Heart left ventricle (tissue), 16 donors: ENCODE results near the gene CCDC152. TPM values are rescaled to one million over a fixed set of nuclear protein-coding genes. Genes with fewer than 3 reads are reported as not detected.

Experiments
- ATAC-seq, 4 donors: fragments of 200-7000 bp; cut with Tn5 transposase; one replicate each; pipeline ENCODE4 v1.9.1; 2020 to 2022; ENCODE audit warnings: moderate library complexity in 4 of 4, mild to moderate bottlenecking in 3 of 4, moderate number of reproducible peaks in 1 of 4
- DNase-seq, 5 donors: peaks; one replicate each; pipeline ENCODE4 v3.0.0-alpha.2; 2020
- H3K27ac ChIP-seq, 12 donors: fragments of 200-600 bp; sonication (generic) in 4 of 12; one replicate each; pipeline versions ENCODE4 v1.5.0 to v1.8.0; 2016 to 2022; ENCODE audit warnings: mild to moderate bottlenecking in 2 of 12
- H3K27me3 ChIP-seq, 9 donors: fragments of 200-600 bp; sonication (generic) in 2 of 9; one replicate each; pipeline versions ENCODE4 v1.5.1 to v1.8.0; 2016 to 2022; ENCODE audit warnings: mild to moderate bottlenecking in 3 of 9
- H3K36me3 ChIP-seq, 9 donors: fragments of 200-600 bp; sonication (generic) in 2 of 9; one replicate each; pipeline versions ENCODE4 v1.5.0 to v1.8.0; 2018 to 2022; ENCODE audit warnings: mild to moderate bottlenecking in 2 of 9
- H3K4me1 ChIP-seq, 12 donors: fragments of 200-600 bp; sonication (generic) in 4 of 12; one replicate each; pipeline versions ENCODE4 v1.5.0 to v1.8.0; 2016 to 2022; ENCODE audit warnings: mild to moderate bottlenecking in 3 of 12
- H3K4me3 ChIP-seq, 12 donors: fragments of 200-600 bp; sonication (generic) in 4 of 12; one replicate each; pipeline versions ENCODE4 v1.5.0 to v1.8.0; 2017 to 2022; ENCODE audit warnings: mild to moderate bottlenecking in 9 of 12, moderate library complexity in 4 of 12
- H3K9me3 ChIP-seq, 12 donors: fragments of 200-600 bp; sonication (generic) in 4 of 12; one replicate each; pipeline versions ENCODE4 v1.5.0 to v1.8.0; 2016 to 2022; ENCODE audit warnings: mild to moderate bottlenecking in 1 of 12
- POLR2A ChIP-seq, 2 donors: fragments of 450-650 bp; IDR thresholded peaks; one replicate each; pipeline ENCODE4 v1.6.1; 2017; ENCODE audit warnings: antibody characterized with exemption in 2 of 2, mild to moderate bottlenecking in 2 of 2, moderate library complexity in 2 of 2
- WGBS, 4 donors: extraction: QIAGEN DNeasy Blood & Tissue Kit in 2 of 4; methylation state at CpG; one replicate each; pipeline versions ENCODE4 v1.1.5 to v1.1.7; 2013 to 2018; 5-methylcytosine and 5-hydroxymethylcytosine counted together
- intact Hi-C, 10 donors: fragments of 100-400 bp; cut with DNase I; formaldehyde crosslinking; loops; one replicate each; pipeline versions ENCODE4 v1.11.1 to v1.14.2; 2022
- polyA plus RNA-seq, 2 donors: library from polyadenylated mRNA; stranded (reverse); fragments of 200-250 nt; gene quantifications; one replicate each; pipeline ENCODE4 v1.2.3, GENCODE V29; 2013
- total RNA-seq, 9 donors: library from RNA; depleted of rRNA in 2 of 9; stranded (reverse); fragments of >200 nt in 2 of 9; fragmentation: NEBNext Ultra II Directional in 3 of 9; extraction: Animal tissue kit (Norgen Biotek cat#: 25700) in 3 of 9; gene quantifications; one replicate each; pipeline versions ENCODE4 v1.1.0 to v1.2.4, GENCODE V29; 2016 to 2023
- TF ChIP-seq, protein P1 (sequence below), 12 donors: fragments of 200-600 bp; sonication (generic) in 4 of 12; IDR thresholded peaks; one replicate each; pipeline versions ENCODE4 v1.5.0 to v1.8.0; 2018 to 2022; ENCODE audit warnings: antibody characterized with exemption in 12 of 12, mild to moderate bottlenecking in 5 of 12
- donor health status: ischemic (EF 13 %, LVEDD 7.1; RV severe dilation, severe dysfunction).
- donor health status: healthy with polysubstance abuse.
- donor health status: DM: no; HTN: yes; CAD: no.
- donor health status: DM: no; HTN: no; CAD: no.
- donor health status: ischemic (EF 25% LVEDD 6.9; RV normal size, moderate dysfunction).
- donor health status: ischemic (EF 25% LVEDD 5.7; RV mildly dilated, moderate dysfunction).
- donor health status: healthy.
- donor health status: DM: yes; HTN: yes; CAD: no.
- donor health status: ischemic (EF 35%, LVEDD 5.7; RV mildly dilated, moderate dysfunction).
- donor health status: nonischemic (EF 11% LVEDD 7.7; RV severe dilation, severe dysfunction).
- donor health status: DM: yes; HTN: yes; CAD: no.
- donor health status: PGD.
- donor health status: ischemic (EF 29% LVEDD 5.4; RV normal size, mild dysfunction).
- donor health status: nonischemic (EF 23%, LVEDD 6.1; RV moderate dilation, normal function).

Gene CCDC152
- total and polyA plus RNA-seq, 11 donors: 0.32 to 3.2 (median 0.86) TPM

DNA sequence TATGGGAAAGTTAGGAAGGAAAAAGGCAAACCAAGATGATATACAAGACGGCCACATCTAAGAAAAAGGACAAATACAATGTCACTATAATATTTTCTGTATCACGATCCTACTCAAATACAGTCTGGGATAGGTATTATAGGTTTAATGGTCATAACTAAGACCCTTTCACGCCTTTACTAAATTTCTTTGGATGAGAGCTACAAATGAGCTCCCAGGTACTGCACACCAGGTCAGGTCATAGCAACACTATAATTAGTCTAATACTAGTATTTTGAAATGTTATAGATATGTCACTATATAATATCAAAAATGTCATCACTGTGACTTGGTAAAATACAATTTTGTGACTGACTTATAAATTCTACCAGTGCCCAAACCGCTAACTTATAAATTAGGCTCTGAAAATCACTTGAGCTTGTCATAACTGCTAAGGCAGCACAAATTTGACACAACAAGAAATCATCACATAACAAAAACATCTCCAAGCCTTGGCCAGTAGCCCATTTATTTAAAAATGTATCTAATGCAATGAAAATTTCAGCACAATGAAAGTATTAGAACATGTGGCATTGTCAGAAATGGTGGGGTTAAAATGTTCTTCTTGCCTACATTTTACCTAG lies 48.2 kb downstream of the CCDC152 start:
- ATAC-seq: no peak
- WGBS, 4 donors: 95 to 99% (median 97%) methylated on average over 4 of the region's 4 CpGs
- intact Hi-C loops: loop anchor here in 3 of 10 donors (5.0 to 10.0 kb wide), 3 partner anchors 80 to 87 kb away; no protein-coding TSS in a partner anchor

DNA sequence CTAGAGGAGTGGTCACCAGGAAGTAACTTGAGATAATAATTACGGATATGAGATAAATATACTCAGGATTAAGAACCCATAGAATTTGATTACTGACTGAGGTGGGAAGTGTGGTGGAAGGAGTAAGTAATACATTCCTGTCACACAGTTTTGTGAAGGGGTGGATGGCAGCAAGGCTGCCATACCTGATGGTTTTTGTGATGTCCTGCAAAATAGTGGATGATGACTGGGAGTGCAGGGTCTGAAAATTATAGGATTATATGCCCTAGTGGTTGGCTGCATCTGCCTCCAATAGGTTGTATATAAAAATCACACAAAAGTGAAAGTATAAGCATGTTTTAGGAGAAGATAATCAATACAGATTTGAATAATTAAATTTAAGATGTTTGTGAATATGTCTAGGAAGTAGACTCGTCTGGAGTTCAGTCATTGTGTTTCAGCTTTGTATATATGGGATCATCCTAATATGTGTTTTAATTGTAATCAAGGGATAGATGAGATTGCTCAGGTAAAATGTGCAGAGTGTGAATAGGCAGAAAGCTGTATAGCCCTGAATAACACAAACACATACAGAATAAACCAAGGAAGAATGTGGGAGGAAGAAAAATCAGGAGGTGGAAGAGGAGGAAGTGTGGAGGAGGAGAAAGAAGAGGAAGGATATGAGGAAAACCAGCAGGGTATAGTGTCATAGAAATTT lies 49.5 kb downstream of the CCDC152 start:
- H3K27ac ChIP-seq: no peak overlapping the region
- no peaks in the 10 kb centered on the region for H3K9me3 ChIP-seq
- H3K36me3 ChIP-seq: peaks cover 0 to 72% (median 58%) of the 10 kb centered on the region in 9 donors
- no peak overlapping the region for H3K4me3 ChIP-seq
- 43 to 54% (median 48%) methylated on average over 2 of the region's 2 CpGs for WGBS, 4 donors
- intact Hi-C loops: loop anchor here in 4 of 10 donors (2.0 to 10.0 kb wide), 4 partner anchors 79 to 86 kb away; no protein-coding TSS in a partner anchor
- H3K4me1 ChIP-seq: peaks cover 0 to 39% (median 18%) of the 10 kb centered on the region in 12 donors
- ATAC-seq: no peak
- H3K27me3 ChIP-seq: no peaks in the 10 kb centered on the region
- TF ChIP-seq, protein P1, sequence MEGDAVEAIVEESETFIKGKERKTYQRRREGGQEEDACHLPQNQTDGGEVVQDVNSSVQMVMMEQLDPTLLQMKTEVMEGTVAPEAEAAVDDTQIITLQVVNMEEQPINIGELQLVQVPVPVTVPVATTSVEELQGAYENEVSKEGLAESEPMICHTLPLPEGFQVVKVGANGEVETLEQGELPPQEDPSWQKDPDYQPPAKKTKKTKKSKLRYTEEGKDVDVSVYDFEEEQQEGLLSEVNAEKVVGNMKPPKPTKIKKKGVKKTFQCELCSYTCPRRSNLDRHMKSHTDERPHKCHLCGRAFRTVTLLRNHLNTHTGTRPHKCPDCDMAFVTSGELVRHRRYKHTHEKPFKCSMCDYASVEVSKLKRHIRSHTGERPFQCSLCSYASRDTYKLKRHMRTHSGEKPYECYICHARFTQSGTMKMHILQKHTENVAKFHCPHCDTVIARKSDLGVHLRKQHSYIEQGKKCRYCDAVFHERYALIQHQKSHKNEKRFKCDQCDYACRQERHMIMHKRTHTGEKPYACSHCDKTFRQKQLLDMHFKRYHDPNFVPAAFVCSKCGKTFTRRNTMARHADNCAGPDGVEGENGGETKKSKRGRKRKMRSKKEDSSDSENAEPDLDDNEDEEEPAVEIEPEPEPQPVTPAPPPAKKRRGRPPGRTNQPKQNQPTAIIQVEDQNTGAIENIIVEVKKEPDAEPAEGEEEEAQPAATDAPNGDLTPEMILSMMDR (IDR thresholded peaks at IDR 0.05): no peak
- no peak for TF ChIP-seq POLR2A (IDR thresholded peaks at IDR 0.05)
- DNase-seq: no peak

More for the DNA sequence above, 48.2 kb downstream of the CCDC152 start:
- Histone ChIP-seq H3K27ac (no peak overlapping the region), H3K36me3 (peaks cover 0 to 85% (median 71%) of the 10 kb centered on the region in 9 donors), H3K4me1 (peaks cover 0 to 38% (median 16%) of the 10 kb centered on the region in 12 donors), H3K4me3 (no peak overlapping the region), H3K9me3 (no peaks in the 10 kb centered on the region), H3K27me3 (no peaks in the 10 kb centered on the region)
- TF ChIP-seq, protein P1 (IDR thresholded peaks at IDR 0.05): no peak
- TF ChIP-seq POLR2A (IDR thresholded peaks at IDR 0.05): no peak
- DNase-seq: no peak

DNA sequence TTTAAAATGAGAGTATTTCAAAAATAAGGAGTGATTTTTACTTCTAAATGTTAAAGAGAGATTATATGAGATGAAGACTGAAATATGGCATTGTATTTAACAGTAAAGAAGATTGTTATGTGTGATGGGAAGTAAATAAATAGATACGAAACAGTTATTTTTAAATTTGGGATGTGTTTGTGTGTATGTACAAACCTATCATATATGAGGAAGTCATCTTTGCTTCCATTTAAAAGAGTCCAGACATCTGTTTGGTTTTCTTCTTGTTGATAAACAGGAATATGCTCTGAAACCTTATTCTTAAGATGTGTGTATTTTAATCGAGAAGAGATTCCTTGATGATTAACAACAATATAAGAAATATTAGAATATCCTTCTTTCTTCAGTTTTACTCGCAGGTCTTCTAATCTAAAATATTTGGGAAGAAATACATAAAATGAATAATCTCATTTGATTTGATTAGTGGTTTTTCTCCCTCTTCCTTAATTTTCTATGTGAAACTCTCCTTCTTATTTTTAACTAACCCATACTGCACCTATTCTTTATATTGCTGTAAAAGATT lies 50.2 kb downstream of the CCDC152 start:
- Histone ChIP-seq H3K9me3 (no peaks in the 10 kb centered on the region), H3K27me3 (no peaks in the 10 kb centered on the region), H3K4me3 (peak overlapping the region in 3 of 12 donors; percentile 0 to 68 (median 3)), H3K27ac (no peak overlapping the region), H3K36me3 (peaks cover 0 to 66% (median 51%) of the 10 kb centered on the region in 9 donors), H3K4me1 (peaks cover 0 to 39% (median 18%) of the 10 kb centered on the region in 12 donors)
- WGBS, 4 donors: 76 to 86% (median 82%) methylated on average over 3 of the region's 3 CpGs
- DNase-seq (no peak), ATAC-seq (no peak)
- intact Hi-C loops: loop anchor here in 4 of 10 donors (2.0 to 10.0 kb wide), 4 partner anchors 78 to 86 kb away; no protein-coding TSS in a partner anchor
- no peak for TF ChIP-seq POLR2A (IDR thresholded peaks at IDR 0.05)
- TF ChIP-seq, protein P1 (IDR thresholded peaks at IDR 0.05): no peak
